Measurements from ENCODE around the gene GPRIN2. TPM values are rescaled to one million over a fixed set of nuclear protein-coding genes. Genes with fewer than 3 reads are reported as not detected.
"Not testable (repeated sequence)": the region's sequence is repeated elsewhere in the genome, so short reads cannot be mapped to it uniquely, and the experiment has no call there.

Gene GPRIN2
- polyA plus RNA-seq (2014; cell fraction: cytosol; rRNA removed) = not detected in 2 replicates
- polyA plus RNA-seq (2014; cell fraction: nucleus; rRNA removed) = not detected in 2 replicates

GRCh38 chr10:46556515-46557318, at the start of gene GPRIN2:
GPRIN2 (minus strand) TSS chr10:46556658; CDS start chr10:46550736, 5,922 bp downstream.
- DNase-seq (ENCODE audit: low spot score) = no peak

GRCh38 chr10:46600516-46600915, 44.1 kb upstream of the GPRIN2 start:
- not testable (repeated sequence) for DNase-seq (ENCODE audit: low spot score)

- not testable (repeated sequence) for DNase-seq (ENCODE audit: low spot score)
These were observed 41.3 kb upstream of the GPRIN2 start for GRCh38 chr10:46597616-46598246.

- not testable (repeated sequence) for DNase-seq (ENCODE audit: low spot score)
These were observed 40.1 kb upstream of the GPRIN2 start for GRCh38 chr10:46596570-46596969.

GRCh38 chr10:46594453-46595063, 38.1 kb upstream of the GPRIN2 start:
- DNase-seq (ENCODE audit: low spot score) = not testable (repeated sequence)

GRCh38 chr10:46593307-46593706, 36.8 kb upstream of the GPRIN2 start:
- not testable (repeated sequence) for DNase-seq (ENCODE audit: low spot score)

GRCh38 chr10:46591053-46591452, 34.6 kb upstream of the GPRIN2 start:
- not testable (repeated sequence) for DNase-seq (ENCODE audit: low spot score)

- DNase-seq (ENCODE audit: low spot score) = not testable (repeated sequence)
These were observed 33.1 kb upstream of the GPRIN2 start for GRCh38 chr10:46589589-46589988.

GRCh38 chr10:46588221-46588620, 31.8 kb upstream of the GPRIN2 start:
- DNase-seq (ENCODE audit: low spot score) = not testable (repeated sequence)

GRCh38 chr10:46587546-46587945, 31.1 kb upstream of the GPRIN2 start:
- DNase-seq (ENCODE audit: low spot score) = not testable (repeated sequence)

GRCh38 chr10:46585246-46585645, 28.8 kb upstream of the GPRIN2 start:
- DNase-seq (ENCODE audit: low spot score) = not testable (repeated sequence)

GRCh38 chr10:46584196-46584595, 27.7 kb upstream of the GPRIN2 start:
- not testable (repeated sequence) for DNase-seq (ENCODE audit: low spot score)

GRCh38 chr10:46582568-46582967, 26.1 kb upstream of the GPRIN2 start:
- DNase-seq (ENCODE audit: low spot score) = not testable (repeated sequence)

- DNase-seq (ENCODE audit: low spot score) = not testable (repeated sequence)
These were observed 25.5 kb upstream of the GPRIN2 start for GRCh38 chr10:46581997-46582396.

- DNase-seq (ENCODE audit: low spot score) = not testable (repeated sequence)
These were observed 22.9 kb upstream of the GPRIN2 start for GRCh38 chr10:46579378-46579777.

GRCh38 chr10:46578474-46579178, 22.2 kb upstream of the GPRIN2 start, which contains the start of gene SYT15:
SYT15 (plus strand) TSS chr10:46579128; CDS start chr10:46579169, 41 bp downstream.
- not testable (repeated sequence) for DNase-seq (ENCODE audit: low spot score)

- DNase-seq (ENCODE audit: low spot score) = not testable (repeated sequence)
These were observed 21.4 kb upstream of the GPRIN2 start for GRCh38 chr10:46577624-46578473.

GRCh38 chr10:46573884-46574283, 17.4 kb upstream of the GPRIN2 start:
- DNase-seq (ENCODE audit: low spot score) = not testable (repeated sequence)

- DNase-seq (ENCODE audit: low spot score) = not testable (repeated sequence)
These were observed 16.9 kb upstream of the GPRIN2 start for GRCh38 chr10:46573314-46573713.

GRCh38 chr10:46572765-46573164, 16.3 kb upstream of the GPRIN2 start:
- DNase-seq (ENCODE audit: low spot score) = not testable (repeated sequence)

All from SK-N-DZ (cell line).